Gastrocnemius medialis (tissue), 4 donors: ENCODE measurements around the gene LORICRIN. TPM values are rescaled to one million over a fixed set of nuclear protein-coding genes. Genes with fewer than 3 reads are reported as not detected.

Experiments
- ATAC-seq, 2 donors: fragments of 150-250 bp; one replicate each; pipeline ENCODE4 v1.9.1; 2016
- DNase-seq, 2 donors: peaks; one replicate each; pipeline ENCODE4 v3.0.0-alpha.2; 2019
- H3K27ac ChIP-seq, 4 donors: fragments of 200-600 bp; sonication (generic); 1 replicate in 1 of 4; 2 replicates in 3 of 4; pipeline ENCODE4 v1.5.1; 2016 to 2018; ENCODE audit warnings: mild to moderate bottlenecking in 2 of 4, moderate library complexity in 1 of 4
- H3K27me3 ChIP-seq, 3 donors: fragments of 200-600 bp; sonication (generic) in 2 of 3; 1 replicate in 1 of 3; 2 replicates in 2 of 3; pipeline versions ENCODE4 v1.5.1 to v1.6.0; 2016 to 2019; ENCODE audit warnings: mild to moderate bottlenecking in 1 of 3, moderate library complexity in 1 of 3
- H3K36me3 ChIP-seq, 2 donors: fragments of 200-600 bp; sonication (generic) in 1 of 2; one replicate each; pipeline ENCODE4 v1.5.1; 2017 to 2018
- H3K4me1 ChIP-seq, 2 donors: fragments of 200-600 bp; sonication (generic) in 1 of 2; one replicate each; pipeline ENCODE4 v1.5.1; 2016 to 2017; ENCODE audit warnings: mild to moderate bottlenecking in 2 of 2
- H3K4me3 ChIP-seq, 4 donors: fragments of 200-600 bp; sonication (generic) in 3 of 4; 1 replicate in 1 of 4; 2 replicates in 3 of 4; pipeline ENCODE4 v1.5.1; 2016 to 2019; ENCODE audit warnings: mild to moderate bottlenecking in 2 of 4
- H3K9me3 ChIP-seq, 3 donors: fragments of 200-600 bp; sonication (generic) in 2 of 3; 1 replicate in 1 of 3; 2 replicates in 2 of 3; pipeline ENCODE4 v1.5.1; 2016 to 2019
- POLR2A ChIP-seq, 2 donors: fragments of 450-650 bp; IDR thresholded peaks; one replicate each; pipeline ENCODE4 v1.6.1; 2017; ENCODE audit warnings: antibody characterized with exemption in 2 of 2, mild to moderate bottlenecking in 2 of 2, moderate library complexity in 2 of 2
- in situ Hi-C, 4 donors: fragments of 200-750 bp; cut with MboI; loops; one replicate each; pipeline versions ENCODE4 v1.15.0 to v1.8.0; 2017; ENCODE audit warnings: low sequenced_read_pairs in 4 of 4
- intact Hi-C: fragments of 100-400 bp; cut with DNase I; formaldehyde crosslinking; loops from one replicate; pipeline ENCODE4 v1.15.1; 2023; ENCODE audit warnings: low total_unique reads
- total RNA-seq, 4 donors: library from RNA; depleted of rRNA; stranded (reverse); fragments of >200 nt; gene quantifications; one replicate each; pipeline versions ENCODE4 v1.1.0 to v1.2.3, GENCODE V29; 2016
- TF ChIP-seq, protein P1 (sequence below), 5 experiments: fragments of 450-650 bp in 3 of 5; fragments of 200-600 bp in 2 of 5; sonication (generic) in 2 of 5; IDR thresholded peaks in 4 of 5; conservative IDR thresholded peaks in 1 of 5; 1 replicate in 4 of 5; 2 replicates in 1 of 5; pipeline ENCODE4 v1.5.1; 2016 to 2019; ENCODE audit warnings: antibody characterized with exemption in 5 of 5, mild to moderate bottlenecking in 3 of 5, moderate library complexity in 3 of 5

Gene LORICRIN
- total RNA-seq, 4 donors from 2014 or later: not detected

DNA sequence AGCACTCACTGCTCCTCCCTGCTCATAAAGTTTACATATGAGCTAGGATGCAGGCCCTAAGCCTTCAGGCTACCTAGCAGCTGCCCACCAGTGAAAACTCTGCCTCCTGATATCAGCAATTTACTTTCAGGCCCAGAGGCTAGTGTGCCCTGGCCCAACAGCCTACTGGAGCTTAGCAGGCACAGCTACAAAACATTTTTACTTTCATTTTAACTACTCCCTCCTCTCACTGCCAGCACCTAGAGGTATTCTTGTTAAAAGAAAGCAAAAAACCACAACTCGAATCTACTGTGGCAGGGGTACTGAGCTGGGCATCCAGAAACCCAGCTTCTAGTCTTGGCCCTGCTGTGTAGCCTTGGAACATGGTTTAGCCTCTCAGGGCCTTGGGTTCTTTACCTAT is 5.8 kb upstream of the LORICRIN start:
- Histone ChIP-seq H3K27ac (no peak overlapping the region), H3K4me3 (no peak overlapping the region), H3K27me3 (peaks cover 0 to 3% (median 0%) of the 10 kb centered on the region in 3 donors), H3K9me3 (no peaks in the 10 kb centered on the region), H3K4me1 (no peaks in the 10 kb centered on the region), H3K36me3 (no peaks in the 10 kb centered on the region)
- intact Hi-C loops (no loop called here), in situ Hi-C loops (no loop called here)
- TF ChIP-seq, protein P1, sequence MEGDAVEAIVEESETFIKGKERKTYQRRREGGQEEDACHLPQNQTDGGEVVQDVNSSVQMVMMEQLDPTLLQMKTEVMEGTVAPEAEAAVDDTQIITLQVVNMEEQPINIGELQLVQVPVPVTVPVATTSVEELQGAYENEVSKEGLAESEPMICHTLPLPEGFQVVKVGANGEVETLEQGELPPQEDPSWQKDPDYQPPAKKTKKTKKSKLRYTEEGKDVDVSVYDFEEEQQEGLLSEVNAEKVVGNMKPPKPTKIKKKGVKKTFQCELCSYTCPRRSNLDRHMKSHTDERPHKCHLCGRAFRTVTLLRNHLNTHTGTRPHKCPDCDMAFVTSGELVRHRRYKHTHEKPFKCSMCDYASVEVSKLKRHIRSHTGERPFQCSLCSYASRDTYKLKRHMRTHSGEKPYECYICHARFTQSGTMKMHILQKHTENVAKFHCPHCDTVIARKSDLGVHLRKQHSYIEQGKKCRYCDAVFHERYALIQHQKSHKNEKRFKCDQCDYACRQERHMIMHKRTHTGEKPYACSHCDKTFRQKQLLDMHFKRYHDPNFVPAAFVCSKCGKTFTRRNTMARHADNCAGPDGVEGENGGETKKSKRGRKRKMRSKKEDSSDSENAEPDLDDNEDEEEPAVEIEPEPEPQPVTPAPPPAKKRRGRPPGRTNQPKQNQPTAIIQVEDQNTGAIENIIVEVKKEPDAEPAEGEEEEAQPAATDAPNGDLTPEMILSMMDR (IDR thresholded peaks at IDR 0.05 in 4 of 5, conservative IDR thresholded peaks at IDR 0.05 in 1 of 5): no peak
- no peak for TF ChIP-seq POLR2A (IDR thresholded peaks at IDR 0.05)
- ATAC-seq: no peak
- DNase-seq: no peak

DNA sequence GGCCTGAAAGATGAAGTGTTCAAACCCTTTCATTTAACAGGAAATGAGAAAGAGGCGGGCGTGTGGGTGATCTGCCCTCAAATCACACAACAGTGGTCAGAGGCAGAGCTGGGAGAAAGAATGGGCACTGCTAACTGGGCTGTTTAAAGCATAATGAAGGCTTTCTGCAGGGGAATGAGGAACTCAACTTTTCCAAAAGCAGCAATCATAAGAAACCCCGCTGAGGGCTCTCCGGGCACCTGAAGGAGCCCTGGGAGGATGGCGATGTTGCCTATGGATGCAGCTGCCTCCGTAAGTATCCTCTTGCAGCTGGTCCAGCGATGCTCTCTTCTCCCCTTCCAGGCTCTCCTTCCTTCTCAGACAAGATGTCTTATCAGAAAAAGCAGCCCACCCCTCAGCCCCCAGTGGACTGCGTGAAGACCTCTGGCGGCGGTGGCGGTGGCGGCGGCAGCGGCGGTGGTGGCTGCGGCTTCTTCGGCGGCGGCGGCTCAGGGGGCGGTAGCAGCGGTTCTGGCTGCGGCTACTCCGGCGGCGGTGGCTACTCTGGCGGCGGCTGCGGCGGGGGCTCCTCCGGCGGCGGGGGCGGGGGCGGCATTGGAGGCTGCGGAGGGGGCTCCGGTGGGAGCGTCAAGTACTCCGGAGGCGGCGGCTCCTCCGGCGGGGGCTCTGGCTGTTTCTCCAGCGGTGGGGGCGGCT is 1.2 kb downstream of the LORICRIN start:
- intact Hi-C loops (no loop called here), in situ Hi-C loops (no loop called here)
- no peak for DNase-seq
- Histone ChIP-seq H3K9me3 (no peaks in the 10 kb centered on the region), H3K4me3 (peak overlapping the region; percentile 34 to 50 (median 42)), H3K4me1 (peaks cover 4 to 7% of the 10 kb centered on the region in 2 donors), H3K36me3 (no peaks in the 10 kb centered on the region), H3K27ac (no peak overlapping the region), H3K27me3 (peaks cover 47 to 61% (median 48%) of the 10 kb centered on the region in 3 donors)
- no peak for TF ChIP-seq POLR2A (IDR thresholded peaks at IDR 0.05)
- TF ChIP-seq, protein P1 (IDR thresholded peaks at IDR 0.05 in 4 of 5, conservative IDR thresholded peaks at IDR 0.05 in 1 of 5): no peak
- no peak for ATAC-seq

DNA sequence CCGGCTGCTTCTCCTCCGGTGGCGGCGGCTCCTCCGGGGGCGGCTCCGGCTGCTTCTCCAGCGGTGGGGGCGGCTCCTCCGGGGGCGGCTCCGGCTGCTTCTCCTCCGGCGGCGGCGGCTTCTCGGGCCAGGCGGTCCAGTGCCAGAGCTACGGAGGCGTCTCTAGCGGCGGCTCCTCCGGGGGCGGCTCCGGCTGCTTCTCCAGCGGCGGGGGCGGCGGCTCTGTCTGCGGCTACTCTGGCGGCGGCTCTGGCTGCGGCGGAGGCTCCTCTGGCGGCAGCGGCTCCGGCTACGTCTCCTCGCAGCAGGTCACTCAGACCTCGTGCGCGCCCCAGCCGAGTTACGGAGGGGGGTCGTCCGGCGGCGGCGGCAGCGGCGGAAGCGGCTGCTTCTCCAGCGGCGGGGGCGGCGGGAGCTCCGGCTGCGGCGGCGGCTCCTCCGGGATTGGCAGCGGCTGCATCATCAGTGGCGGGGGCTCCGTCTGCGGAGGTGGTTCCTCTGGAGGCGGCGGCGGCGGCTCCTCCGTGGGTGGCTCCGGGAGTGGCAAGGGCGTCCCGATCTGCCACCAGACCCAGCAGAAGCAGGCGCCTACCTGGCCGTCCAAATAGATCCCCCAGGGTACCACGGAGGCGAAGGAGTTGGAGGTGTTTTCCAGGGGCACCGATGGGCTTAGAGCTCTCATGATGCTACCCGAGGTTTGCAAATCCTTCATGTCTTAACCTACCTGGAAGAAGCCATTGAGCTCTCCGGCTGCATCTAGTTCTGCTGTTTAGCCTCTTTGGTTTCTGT is 2.0 kb downstream of the LORICRIN start:
- peak overlapping the region; percentile 34 to 50 (median 42) for H3K4me3 ChIP-seq

DNA sequence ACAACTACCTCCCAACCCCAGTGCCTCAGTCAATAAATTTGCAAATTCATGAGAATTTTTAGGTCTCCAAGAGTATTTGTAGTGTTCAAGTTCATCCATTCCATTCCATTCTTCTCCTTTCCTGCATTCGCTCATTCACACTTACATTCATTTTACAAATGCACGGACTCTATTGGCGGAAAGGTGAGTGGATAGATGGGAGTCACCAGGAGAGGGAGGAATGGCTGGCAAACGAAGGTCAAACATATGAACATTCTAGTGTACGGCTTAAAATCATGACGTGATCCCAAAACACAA is 2.5 kb downstream of the LORICRIN start:
- ATAC-seq: no peak
- H3K27me3 ChIP-seq: peaks cover 47 to 65% (median 48%) of the 10 kb centered on the region in 3 donors
- no peaks in the 10 kb centered on the region for H3K36me3 ChIP-seq
- DNase-seq: no peak
- H3K27ac ChIP-seq: no peak overlapping the region
- peaks cover 4 to 7% of the 10 kb centered on the region in 2 donors for H3K4me1 ChIP-seq
- TF ChIP-seq POLR2A (IDR thresholded peaks at IDR 0.05): no peak
- TF ChIP-seq, protein P1 (IDR thresholded peaks at IDR 0.05 in 4 of 5, conservative IDR thresholded peaks at IDR 0.05 in 1 of 5): no peak
- peak overlapping the region; percentile 34 to 50 (median 42) for H3K4me3 ChIP-seq
- intact Hi-C loops: no loop called here
- no peaks in the 10 kb centered on the region for H3K9me3 ChIP-seq
- in situ Hi-C loops: no loop called here

More for the DNA sequence above, 2.0 kb downstream of the LORICRIN start:
- in situ Hi-C loops: no loop called here
- Histone ChIP-seq H3K36me3 (no peaks in the 10 kb centered on the region), H3K27ac (no peak overlapping the region), H3K27me3 (peaks cover 47 to 65% (median 48%) of the 10 kb centered on the region in 3 donors), H3K9me3 (no peaks in the 10 kb centered on the region), H3K4me1 (peaks cover 4 to 7% of the 10 kb centered on the region in 2 donors)
- DNase-seq: no peak
- no peak for ATAC-seq
- TF ChIP-seq, protein P1 (IDR thresholded peaks at IDR 0.05 in 4 of 5, conservative IDR thresholded peaks at IDR 0.05 in 1 of 5): no peak
- TF ChIP-seq POLR2A (IDR thresholded peaks at IDR 0.05): no peak
- intact Hi-C loops: no loop called here
